Panc1 (cell line): ENCODE data around the gene FAM149B1. TPM values are rescaled to one million over a fixed set of nuclear protein-coding genes. Genes with fewer than 3 reads are reported as not detected.
A peak's percentile ranks its signal among the peaks of the same experiment; 100 is the strongest.

ENCODE experiments used
- ATAC-seq: fragments of 200-7000 bp; cut with Tn5 transposase; 2 replicates; pipeline ENCODE4 v1.9.1; 2020; ENCODE audit warnings: mild to moderate bottlenecking, moderate library complexity
- BruUV-seq: library from RNA; stranded (reverse); fragments of 400-500 nt; replicated peaks from 2 replicates; lab custom pipeline; 2021; lab: Mats Ljungman, UMichigan
- CTCF ChIA-PET: fragments of 300-600 bp; sonication (Branson Sonifier 250); formaldehyde crosslinking; loops from one replicate; lab custom pipeline; 2022; ENCODE audit warnings: antibody characterized with exemption; lab: Charles Lee
- POLR2A ChIA-PET: fragments of 300-600 bp; sonication (Branson Sonifier 250); formaldehyde crosslinking; loops from one replicate; lab custom pipeline; 2022; ENCODE audit warnings: antibody characterized with exemption; lab: Charles Lee
- DNase-seq: peaks from one replicate; pipeline ENCODE4 v3.0.0-alpha.2; 2010; ENCODE audit warnings: low read depth, low spot score
- H3K27ac ChIP-seq: 2 replicates; pipeline ENCODE4 v1.5.1; 2011; ENCODE audit warnings: mild to moderate bottlenecking, low read length, inconsistent platforms
- H3K27me3 ChIP-seq: fragments of 200-500 bp; sonication (Bioruptor generic); 2 replicates; pipeline ENCODE4 v1.6.0; 2014; ENCODE audit warnings: low read length, inconsistent platforms; ENCODE audit not compliant: control insufficient read depth, insufficient read depth
- H3K36me3 ChIP-seq: fragments of 200-500 bp; sonication (Bioruptor generic); 2 replicates; pipeline ENCODE4 v1.5.1; 2014; ENCODE audit warnings: inconsistent platforms, mild to moderate bottlenecking, low read length, moderate library complexity; ENCODE audit not compliant: control insufficient read depth, insufficient read depth
- H3K4me1 ChIP-seq: 2 replicates; pipeline ENCODE4 v1.5.1; 2011; ENCODE audit warnings: inconsistent platforms, mild to moderate bottlenecking, low read length, moderate library complexity; ENCODE audit not compliant: control insufficient read depth, insufficient read depth
- H3K4me3 ChIP-seq, 2 experiments: 2 replicates each; pipeline ENCODE4 v1.5.1; 2011 to 2012; ENCODE audit warnings: low read depth in 2 of 2, low read length in 2 of 2, mild to moderate bottlenecking in 2 of 2, inconsistent platforms in 1 of 2, moderate library complexity in 1 of 2
- H3K9me3 ChIP-seq: fragments of 200-500 bp; sonication (Bioruptor generic); 2 replicates; pipeline ENCODE4 v1.5.1; 2014; ENCODE audit warnings: low read depth, mild to moderate bottlenecking, inconsistent platforms, low read length, moderate library complexity; ENCODE audit not compliant: control insufficient read depth, insufficient read depth
- POLR2AphosphoS5 ChIP-seq: IDR thresholded peaks from 2 replicates; pipeline ENCODE4 v1.6.1; 2012; ENCODE audit warnings: mild to moderate bottlenecking, low read depth, low read length, moderate library complexity
- REST ChIP-seq, 2 experiments: IDR thresholded peaks; 2 replicates each; pipeline ENCODE4 v1.6.1; 2011 to 2012; ENCODE audit warnings: low read depth in 2 of 2, control low read depth in 1 of 2, low read length in 1 of 2, mild to moderate bottlenecking in 1 of 2, moderate library complexity in 1 of 2; ENCODE audit not compliant: insufficient read depth in 1 of 2
- SIN3A ChIP-seq: IDR thresholded peaks from 2 replicates; pipeline ENCODE4 v1.6.1; 2012; ENCODE audit warnings: low read depth, mild to moderate bottlenecking, low read length, moderate library complexity, borderline replicate concordance; ENCODE audit not compliant: insufficient read depth
- TCF7L2 ChIP-seq: IDR thresholded peaks from 2 replicates; pipeline ENCODE4 v1.6.1; 2011; ENCODE audit warnings: mild to moderate bottlenecking, low read depth, low read length, inconsistent platforms
- in situ Hi-C: cut with HindIII; loops from 2 replicates; pipeline ENCODE4 v1.10.0; 2016; ENCODE audit warnings: low sequenced_read_pairs, low pct_unique_long_range_greater_than_20kb
- intact Hi-C: fragments of 100-400 bp; cut with micrococcal nuclease; formaldehyde crosslinking; loops from one replicate; pipeline ENCODE4 v1.10.0; 2022; ENCODE audit not compliant: unreplicated experiment
- total RNA-seq: library from RNA; stranded (reverse); gene quantifications from one replicate; pipeline ENCODE4 v1.2.1, GENCODE V29; 2021; ENCODE audit not compliant: unreplicated experiment
- TF ChIP-seq, protein P1 (sequence below): fragments of 450-650 bp; IDR thresholded peaks from 2 replicates; pipeline ENCODE4 v1.5.1; 2017; ENCODE audit warnings: mild to moderate bottlenecking

The FAM149B1 gene
- total RNA-seq, 1 experiment from 2014 or later: 20.8 TPM

DNA sequence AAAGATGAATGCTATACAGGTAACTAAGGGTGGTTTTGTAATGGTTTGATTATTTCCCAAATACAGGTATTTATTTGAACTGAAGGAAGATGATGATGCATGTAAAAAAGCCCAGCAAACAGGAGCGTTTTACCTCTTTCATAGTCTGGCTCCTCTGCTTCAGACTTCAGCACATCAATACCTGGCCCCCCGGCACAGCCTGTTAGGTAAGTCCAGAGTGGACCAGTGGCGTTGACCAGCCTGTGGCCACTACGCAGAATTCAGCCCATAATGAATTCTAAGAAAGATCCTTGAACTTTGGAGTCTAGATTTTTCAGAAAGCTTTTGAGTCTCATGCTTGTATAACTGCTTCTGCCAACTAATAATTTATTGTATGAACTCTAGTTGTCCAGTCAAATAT, 48.0 kb upstream of the FAM149B1 start:
- ChIA-PET POLR2A (no interaction called here), CTCF (no interaction called here)
- TF ChIP-seq SIN3A (no peak), REST (IDR thresholded peaks at IDR 0.05; ENCODE audit: insufficient read depth in 1 of 2, low read depth in 2 of 2, low read length in 1 of 2) (no peak), POLR2AphosphoS5 (no peak), TCF7L2 (no peak)
- TF ChIP-seq, protein P1, sequence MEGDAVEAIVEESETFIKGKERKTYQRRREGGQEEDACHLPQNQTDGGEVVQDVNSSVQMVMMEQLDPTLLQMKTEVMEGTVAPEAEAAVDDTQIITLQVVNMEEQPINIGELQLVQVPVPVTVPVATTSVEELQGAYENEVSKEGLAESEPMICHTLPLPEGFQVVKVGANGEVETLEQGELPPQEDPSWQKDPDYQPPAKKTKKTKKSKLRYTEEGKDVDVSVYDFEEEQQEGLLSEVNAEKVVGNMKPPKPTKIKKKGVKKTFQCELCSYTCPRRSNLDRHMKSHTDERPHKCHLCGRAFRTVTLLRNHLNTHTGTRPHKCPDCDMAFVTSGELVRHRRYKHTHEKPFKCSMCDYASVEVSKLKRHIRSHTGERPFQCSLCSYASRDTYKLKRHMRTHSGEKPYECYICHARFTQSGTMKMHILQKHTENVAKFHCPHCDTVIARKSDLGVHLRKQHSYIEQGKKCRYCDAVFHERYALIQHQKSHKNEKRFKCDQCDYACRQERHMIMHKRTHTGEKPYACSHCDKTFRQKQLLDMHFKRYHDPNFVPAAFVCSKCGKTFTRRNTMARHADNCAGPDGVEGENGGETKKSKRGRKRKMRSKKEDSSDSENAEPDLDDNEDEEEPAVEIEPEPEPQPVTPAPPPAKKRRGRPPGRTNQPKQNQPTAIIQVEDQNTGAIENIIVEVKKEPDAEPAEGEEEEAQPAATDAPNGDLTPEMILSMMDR: no peak
- intact Hi-C loops: no loop called here
- H3K4me3 ChIP-seq: no peak overlapping the region
- no peak overlapping the region for H3K27ac ChIP-seq
- DNase-seq: no peak
- peaks cover 6% of the 10 kb centered on the region; the same call in 1 of the 2 replicates for H3K4me1 ChIP-seq
- H3K9me3 ChIP-seq: no peaks in the 10 kb centered on the region
- peaks cover 3% of the 10 kb centered on the region; the same call in 1 of the 2 replicates for H3K36me3 ChIP-seq
- no TSS peak for BruUV-seq
- no peaks in the 10 kb centered on the region for H3K27me3 ChIP-seq
- in situ Hi-C loops: no loop called here
- ATAC-seq: no peak

DNA sequence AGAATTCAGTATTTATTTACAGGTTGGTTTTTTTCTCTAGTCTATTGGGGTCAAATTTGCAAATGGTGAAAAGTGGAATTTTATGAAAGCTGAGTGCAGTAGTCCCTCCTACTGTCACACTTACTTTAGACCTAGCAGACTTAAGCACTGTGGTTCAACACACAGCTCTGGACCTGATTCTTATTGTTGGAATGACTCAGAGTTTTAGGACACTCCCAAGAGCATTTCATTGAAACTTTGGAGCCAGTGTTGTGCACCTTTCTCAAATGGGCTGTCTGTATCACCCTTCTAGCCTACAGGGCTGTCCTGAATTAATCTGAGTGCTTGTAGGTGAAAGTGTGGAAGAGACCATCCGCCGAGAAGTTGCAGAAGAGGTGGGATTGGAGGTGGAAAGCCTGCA, 41.6 kb upstream of the FAM149B1 start:
- BruUV-seq: no TSS peak
- intact Hi-C loops (no loop called here), in situ Hi-C loops (no loop called here)
- POLR2A ChIA-PET: no interaction called here
- Histone ChIP-seq H3K27ac (no peak overlapping the region), H3K4me1 (no peaks in the 10 kb centered on the region; the same call in 1 of the 2 replicates), H3K4me3 (no peak overlapping the region), H3K36me3 (peaks cover 6% of the 10 kb centered on the region), H3K9me3 (no peaks in the 10 kb centered on the region), H3K27me3 (no peaks in the 10 kb centered on the region)
- DNase-seq (no peak), ATAC-seq (peak; percentile 40; the same call in 1 of the 2 replicates)
- TF ChIP-seq REST (IDR thresholded peaks at IDR 0.05; ENCODE audit: insufficient read depth in 1 of 2, low read depth in 2 of 2, low read length in 1 of 2): no peak
- TF ChIP-seq, protein P1: no peak
- TF ChIP-seq SIN3A: no peak
- no peak for TF ChIP-seq TCF7L2
- TF ChIP-seq POLR2AphosphoS5: no peak
- CTCF ChIA-PET: no interaction called here
